ENCODE results near the gene ARHGAP42.
"Not testable (repeated sequence)": the region's sequence is repeated elsewhere in the genome, so short reads cannot be mapped to it uniquely, and the experiment has no call there.

ARHGAP42 gene

GRCh38 chr11:100687054-100687629 lies at the start of gene ARHGAP42:
Gene ARHGAP42, plus strand, starts transcription at chr11:100687288. Its CDS starts 391 bp downstream, at chr11:100687679.
- DNase-seq = peak in 43 of 51 donors; percentile 12 to 70 (median 42)

GRCh38 chr11:100637706-100638105 lies 49.4 kb upstream of the ARHGAP42 start:
- DNase-seq = peak in 1 of 51 donors; percentile 12

- no peak for DNase-seq
These were observed 48.4 kb upstream of the ARHGAP42 start for GRCh38 chr11:100638648-100639047.

GRCh38 chr11:100639140-100639539 lies 47.9 kb upstream of the ARHGAP42 start:
- peak in 19 of 51 donors; percentile 2 to 34 (median 11) for DNase-seq

- no peak for DNase-seq
These were observed 47.0 kb upstream of the ARHGAP42 start for GRCh38 chr11:100640071-100640470.

GRCh38 chr11:100640646-100641045 lies 46.4 kb upstream of the ARHGAP42 start:
- no peak for DNase-seq

GRCh38 chr11:100641456-100641855 lies 45.6 kb upstream of the ARHGAP42 start:
- no peak for DNase-seq

GRCh38 chr11:100646545-100646944 lies 40.5 kb upstream of the ARHGAP42 start:
- no peak for DNase-seq

GRCh38 chr11:100647861-100648260 lies 39.2 kb upstream of the ARHGAP42 start:
- DNase-seq = no peak

- no peak for DNase-seq
These were observed 23.5 kb upstream of the ARHGAP42 start for GRCh38 chr11:100663583-100663982.

- DNase-seq = no peak
These were observed 23.1 kb upstream of the ARHGAP42 start for GRCh38 chr11:100663996-100664395.

GRCh38 chr11:100666816-100667215 lies 20.3 kb upstream of the ARHGAP42 start:
- DNase-seq = not testable (repeated sequence)

GRCh38 chr11:100667449-100667848 lies 19.6 kb upstream of the ARHGAP42 start:
- no peak for DNase-seq

GRCh38 chr11:100670140-100670539 lies 16.9 kb upstream of the ARHGAP42 start:
- no peak for DNase-seq

- no peak for DNase-seq
These were observed 15.6 kb upstream of the ARHGAP42 start for GRCh38 chr11:100671471-100671870.

- no peak for DNase-seq
These were observed 14.5 kb upstream of the ARHGAP42 start for GRCh38 chr11:100672498-100673033.

- DNase-seq = no peak
These were observed 14.0 kb upstream of the ARHGAP42 start for GRCh38 chr11:100673063-100673462.

- no peak for DNase-seq
These were observed 12.9 kb upstream of the ARHGAP42 start for GRCh38 chr11:100674212-100674611.

- no peak for DNase-seq
These were observed 11.9 kb upstream of the ARHGAP42 start for GRCh38 chr11:100675115-100675650.

- no peak for DNase-seq
These were observed 10.2 kb upstream of the ARHGAP42 start for GRCh38 chr11:100676901-100677300.

GRCh38 chr11:100677796-100678195 lies 9.3 kb upstream of the ARHGAP42 start:
- DNase-seq = no peak

GRCh38 chr11:100680070-100680469 lies 7.0 kb upstream of the ARHGAP42 start:
- peak in 9 of 51 donors; percentile 1 to 49 (median 20) for DNase-seq

GRCh38 chr11:100681064-100681502 lies 6.0 kb upstream of the ARHGAP42 start:
- DNase-seq = peak in 6 of 51 donors; percentile 1 to 30 (median 5)

All from hypothalamus (tissue), 51 donors.